NCI-H2196 treated with DMSO at 0.1 percent for 48 hours (cell line): ENCODE data around the gene IQGAP1.

Experiments
- DNase-seq: peaks from one replicate; lab custom pipeline; 2025; ENCODE audit not compliant: unreplicated experiment; lab: John Stamatoyannopoulos, UW

The IQGAP1 gene

GRCh38 chr15:90436952-90437351 lies 48.9 kb downstream of the IQGAP1 start:
- DNase-seq = no peak

- no peak for DNase-seq
These were observed 49.5 kb downstream of the IQGAP1 start for GRCh38 chr15:90437516-90437915.

GRCh38 chr15:90439946-90440345 lies 51.9 kb downstream of the IQGAP1 start:
- DNase-seq = no peak

GRCh38 chr15:90441027-90441426 lies 53.0 kb downstream of the IQGAP1 start:
- no peak for DNase-seq

DNA sequence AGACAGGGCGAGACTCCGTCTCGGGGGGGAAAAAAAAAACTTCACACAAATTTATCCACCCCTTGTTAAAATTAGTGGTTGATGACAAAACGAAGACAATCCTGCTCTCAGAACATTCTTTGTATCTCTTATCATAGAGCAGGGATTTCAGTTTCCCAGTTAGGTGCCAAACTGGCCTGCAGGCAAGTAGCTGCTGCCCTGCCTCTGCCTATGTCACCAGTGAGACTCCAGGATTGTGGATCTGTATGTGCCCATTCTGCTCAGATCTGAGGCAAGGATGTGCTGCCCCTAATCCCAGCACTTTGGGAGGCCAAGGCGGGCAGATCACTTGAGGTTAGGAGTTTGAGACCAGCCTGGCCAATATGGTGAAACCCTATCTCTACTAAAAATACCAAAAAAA lies 54.4 kb downstream of the IQGAP1 start:
- no peak for DNase-seq

- no peak for DNase-seq
These were observed 61.2 kb downstream of the IQGAP1 start for GRCh38 chr15:90449206-90449735.

DNA sequence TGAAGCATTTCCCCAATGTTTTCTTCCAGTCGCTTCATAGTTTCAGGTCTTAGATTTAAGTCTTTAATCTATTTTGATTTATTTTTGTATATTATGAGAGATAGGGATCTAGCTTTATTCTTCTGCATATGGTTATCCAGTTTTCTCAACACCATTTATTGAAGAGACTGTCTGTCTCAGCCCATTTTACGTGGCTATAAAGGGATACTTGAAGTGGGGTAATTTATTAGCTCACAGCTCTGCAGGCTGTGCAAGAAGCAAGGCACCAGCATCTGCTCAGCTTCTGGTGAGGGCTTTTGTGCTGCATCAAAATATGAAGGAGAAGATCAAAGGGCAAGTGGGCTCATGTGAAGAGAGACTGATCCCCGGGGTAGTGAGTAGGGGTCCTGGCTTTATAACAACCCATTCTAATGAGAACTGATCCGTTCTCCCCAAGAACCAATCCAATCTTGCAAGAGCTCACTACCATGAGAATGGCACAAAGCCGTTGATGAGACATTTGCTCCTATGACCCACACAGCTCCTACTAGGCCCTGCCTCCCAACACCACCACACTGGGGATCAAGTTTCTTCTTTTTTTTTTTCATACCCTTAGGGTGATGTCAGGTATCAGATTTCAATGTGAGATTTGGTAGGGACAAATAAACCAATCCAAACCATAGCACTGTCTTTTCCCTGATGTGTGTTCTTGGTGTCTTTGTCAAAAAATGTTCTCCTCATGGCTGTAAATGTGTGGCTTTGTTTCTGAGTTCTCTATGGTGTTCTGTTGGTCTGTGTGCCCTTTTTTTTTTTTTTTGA lies 63.2 kb downstream of the IQGAP1 start:
- DNase-seq = no peak

GRCh38 chr15:90456236-90456635 lies 68.2 kb downstream of the IQGAP1 start:
- DNase-seq = no peak

DNA sequence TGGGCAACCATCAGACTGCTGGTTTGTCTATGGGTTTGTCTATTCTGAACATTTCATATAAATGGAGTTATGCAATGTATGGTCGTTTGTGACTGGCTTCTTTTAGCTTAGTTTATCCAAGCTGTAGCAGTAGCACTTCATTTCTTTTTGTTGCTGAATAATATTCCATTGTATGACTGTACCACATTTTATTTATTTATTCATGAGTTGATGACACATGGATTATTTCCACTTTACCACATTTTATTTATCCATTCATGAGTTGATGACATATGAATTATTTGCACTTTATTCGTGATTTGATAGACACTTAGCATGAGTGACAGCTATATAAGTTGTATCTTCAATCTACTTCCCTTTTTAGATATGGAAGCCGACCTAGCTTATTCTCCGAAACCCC lies 70.0 kb downstream of the IQGAP1 start:
- DNase-seq = no peak

GRCh38 chr15:90459368-90459767 lies 71.3 kb downstream of the IQGAP1 start:
- no peak for DNase-seq

- DNase-seq = no peak
These were observed 72.2 kb downstream of the IQGAP1 start for GRCh38 chr15:90460142-90460824.

DNA sequence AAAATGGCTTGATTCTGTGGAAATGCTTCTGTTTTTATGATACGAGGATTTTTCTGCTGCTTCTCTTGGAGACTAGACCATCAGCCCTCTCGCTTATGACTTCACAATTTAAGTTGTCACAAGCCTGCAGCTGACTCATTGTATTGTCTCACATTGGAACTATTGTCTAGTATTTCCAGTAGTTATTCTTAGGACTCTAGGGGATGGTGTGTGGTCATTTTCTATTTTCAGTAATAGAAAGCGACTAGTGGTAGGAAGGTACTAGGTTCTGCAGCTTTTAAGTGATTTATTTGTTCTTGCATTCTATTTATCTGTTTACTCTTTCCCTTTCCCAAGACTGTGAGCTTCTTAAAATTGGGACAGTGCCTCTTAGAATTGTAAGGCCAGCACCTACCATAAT lies 75.3 kb downstream of the IQGAP1 start:
- no peak for DNase-seq

GRCh38 chr15:90465140-90465929 lies 77.3 kb downstream of the IQGAP1 start:
- no peak for DNase-seq

DNA sequence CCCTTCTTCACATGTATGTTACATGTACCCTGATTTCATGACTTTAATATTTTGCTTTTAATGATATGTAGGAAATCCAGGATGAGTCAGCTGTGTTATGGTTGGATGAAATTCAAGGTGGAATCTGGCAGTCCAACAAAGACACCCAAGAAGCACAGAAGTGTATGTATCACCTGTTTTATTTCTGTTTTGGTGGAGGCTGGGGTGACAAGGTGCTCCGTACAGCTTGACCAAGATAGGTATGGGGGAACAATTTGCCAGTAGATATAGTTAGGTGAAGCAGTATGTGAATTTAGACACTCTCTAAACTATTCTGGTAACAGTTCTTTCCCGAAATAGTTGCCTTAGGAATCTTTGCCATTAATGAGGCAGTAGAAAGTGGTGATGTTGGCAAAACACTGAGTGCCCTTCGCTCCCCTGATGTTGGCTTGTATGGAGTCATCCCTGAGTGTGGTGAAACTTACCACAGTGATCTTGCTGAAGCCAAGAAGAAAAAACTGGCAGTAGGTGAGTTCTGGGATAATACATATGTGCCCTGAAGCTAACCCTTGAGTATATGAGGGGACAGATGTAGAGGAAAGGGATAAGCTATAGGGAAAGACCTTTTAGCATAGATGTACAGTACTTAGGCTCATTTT lies 78.0 kb downstream of the IQGAP1 start:
- no peak for DNase-seq

DNA sequence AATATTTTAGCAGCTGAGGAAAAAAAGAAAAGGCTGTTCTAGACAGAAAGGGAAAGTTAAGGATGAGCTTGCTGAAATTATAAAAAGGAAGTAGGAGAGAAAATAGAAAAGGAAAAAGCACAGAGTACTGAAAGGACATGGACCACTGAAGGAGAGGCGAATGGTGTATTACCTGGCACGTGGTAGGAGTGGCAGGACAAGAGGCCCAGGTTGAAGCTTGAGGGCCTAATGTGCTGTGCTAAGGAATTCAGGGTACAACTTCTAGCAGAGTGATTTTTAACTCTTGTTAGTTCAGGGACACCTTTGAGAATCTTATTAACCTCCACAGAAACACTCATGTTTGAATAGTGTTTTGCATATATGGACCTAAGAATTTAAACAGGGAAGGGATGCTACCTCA lies 81.7 kb downstream of the IQGAP1 start:
- no peak for DNase-seq

DNA sequence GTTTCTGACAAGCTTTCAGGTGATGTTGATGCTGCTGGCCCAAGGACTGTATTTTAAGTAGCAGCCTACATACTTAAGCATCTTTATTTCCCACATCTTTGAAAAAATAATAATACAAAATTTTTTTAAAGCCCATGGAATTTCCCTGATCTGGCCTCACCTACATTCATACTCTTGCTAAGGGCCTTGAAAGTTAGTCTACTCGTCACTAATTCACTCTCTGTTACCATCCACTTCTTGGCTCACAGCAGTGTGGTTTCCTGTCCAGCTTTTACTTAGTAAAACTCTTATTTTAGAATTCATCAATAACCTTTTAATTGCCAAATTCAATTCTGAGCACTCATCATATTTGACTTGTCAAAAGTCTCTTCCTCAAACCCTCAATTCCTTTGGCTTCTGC lies 82.4 kb downstream of the IQGAP1 start:
- DNase-seq = no peak

- DNase-seq = no peak
These were observed 83.1 kb downstream of the IQGAP1 start for GRCh38 chr15:90471126-90471525.

DNA sequence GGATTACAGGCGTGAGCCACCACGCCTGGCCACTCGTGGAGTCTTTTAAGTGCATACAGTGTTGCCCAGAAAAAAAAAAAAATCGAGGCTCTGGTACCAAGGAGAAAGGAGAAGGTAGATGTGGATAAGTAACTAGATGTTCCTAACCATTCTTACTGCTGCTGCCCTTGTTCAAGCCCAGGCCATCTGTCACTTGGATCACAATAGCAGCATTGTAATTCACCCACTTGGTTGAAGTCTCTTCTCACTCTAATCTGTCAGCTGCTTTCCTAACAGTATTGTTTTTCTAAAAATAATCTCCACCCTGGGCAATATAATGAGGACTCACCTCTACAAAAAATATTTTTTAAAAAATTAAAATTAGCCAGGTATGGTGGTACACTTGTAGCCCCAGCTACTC lies 83.7 kb downstream of the IQGAP1 start:
- no peak for DNase-seq

DNA sequence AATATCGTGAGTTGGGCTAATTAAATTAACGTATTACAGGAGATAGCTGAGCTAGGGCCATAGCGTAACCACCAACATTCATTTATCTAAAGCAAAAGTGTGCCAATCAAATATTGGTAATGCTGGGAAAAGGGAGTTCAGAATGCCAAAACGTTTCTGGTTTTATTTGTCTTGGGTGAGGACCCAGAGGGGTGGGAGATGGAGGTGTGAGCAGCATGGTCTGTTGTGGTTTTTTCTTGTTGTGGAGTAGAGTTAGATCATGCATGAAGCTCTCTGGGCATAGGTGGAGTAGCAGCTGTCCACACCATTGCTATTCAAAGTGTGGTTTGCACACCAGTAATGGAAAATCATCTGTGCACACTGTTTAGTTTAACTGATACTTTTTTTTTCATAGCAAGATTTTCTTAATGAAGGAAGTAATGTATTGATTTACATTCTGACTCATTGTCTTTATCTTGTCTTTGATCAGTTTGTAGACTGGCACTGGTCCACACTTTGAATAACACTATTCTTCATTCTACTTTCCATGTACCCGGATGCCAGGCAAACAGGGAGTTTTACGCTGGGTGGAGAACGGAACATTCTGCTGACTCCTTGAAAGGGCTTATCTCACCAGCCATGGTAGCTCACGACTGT lies 90.9 kb downstream of the IQGAP1 start:
- DNase-seq = peak; percentile 33

DNA sequence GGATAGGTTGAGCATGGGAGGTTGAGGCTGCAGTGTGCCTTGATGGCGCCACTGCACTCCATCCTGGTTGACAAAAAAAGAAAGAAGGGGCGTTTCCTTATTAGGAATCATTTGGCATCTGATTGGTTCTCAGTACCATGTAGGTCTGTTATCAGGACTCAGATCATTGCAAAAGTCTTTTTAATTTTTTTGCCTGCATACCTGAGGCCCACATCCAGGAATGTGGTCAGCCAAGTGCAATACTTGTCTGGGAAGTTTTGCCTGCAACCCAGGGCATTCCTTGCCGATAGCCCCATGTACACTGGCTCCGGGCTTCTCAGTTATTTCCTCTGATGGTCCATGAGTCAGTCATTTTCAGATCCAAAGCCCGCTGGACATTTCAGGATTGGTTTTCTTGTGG lies 91.6 kb downstream of the IQGAP1 start:
- DNase-seq = no peak

GRCh38 chr15:90481023-90481422 lies 93.0 kb downstream of the IQGAP1 start:
- DNase-seq = no peak
